ENCODE measurements around the gene ARHGAP9.

GRCh38 chr12:57476993-57477709, 2.5 kb downstream of the ARHGAP9 start:
- TF ChIP-seq TCF7 (CRISPR knock-in tag; IDR thresholded peaks at IDR 0.05; ENCODE audit: low read depth) (no peak), CTCF (IDR thresholded peaks at IDR 0.05) (no peak)
